HepG2 (cell line): Measurements from ENCODE around the gene TMEM151A. TPM values are rescaled to one million over a fixed set of nuclear protein-coding genes. Genes with fewer than 3 reads are reported as not detected.

ENCODE experiments used
- BCL6 ChIP-seq: IDR thresholded peaks from 2 replicates; pipeline ENCODE4 v1.6.1; 2016; ENCODE audit warnings: missing genetic modification reagents, missing compliant biosample characterization
- DNMT3B ChIP-seq: conservative IDR thresholded peaks from 2 replicates; pipeline ENCODE4 v1.6.1; 2016; ENCODE audit warnings: missing biosample characterization, control low read depth
- EED ChIP-seq: sonication (generic); formaldehyde crosslinking; IDR thresholded peaks from 2 replicates; pipeline ENCODE4 v1.5.0; 2020; ENCODE audit warnings: mild to moderate bottlenecking, missing genetic modification reagents
- FOXK2 ChIP-seq: fragments of 450-650 bp; IDR thresholded peaks from 2 replicates; pipeline ENCODE4 v1.6.1; 2016
- HNF4A ChIP-seq: sonication (generic); formaldehyde crosslinking; IDR thresholded peaks from 2 replicates; pipeline ENCODE4 v1.4.0; 2020; ENCODE audit warnings: missing genetic modification reagents
- JUND ChIP-seq: sonication (generic); formaldehyde crosslinking; IDR thresholded peaks from 2 replicates; pipeline ENCODE4 v1.8.0; 2022; ENCODE audit warnings: mild to moderate bottlenecking, missing genetic modification reagents
- KMT2A ChIP-seq: sonication (generic); formaldehyde crosslinking; IDR thresholded peaks from 2 replicates; pipeline ENCODE4 v1.4.0; 2020; ENCODE audit warnings: missing genetic modification reagents
- MAFF ChIP-seq: IDR thresholded peaks from 2 replicates; pipeline ENCODE4 v1.6.1; 2011; ENCODE audit warnings: low read depth, low read length, improper control_type of control experiment
- MED1 ChIP-seq: sonication (generic); formaldehyde crosslinking; IDR thresholded peaks from 2 replicates; pipeline ENCODE4 v1.4.0; 2020; ENCODE audit warnings: missing genetic modification reagents
- NCOA1 ChIP-seq: sonication (generic); formaldehyde crosslinking; IDR thresholded peaks from 2 replicates; pipeline ENCODE4 v1.9.0; 2021; ENCODE audit warnings: missing genetic modification reagents
- NCOR1 ChIP-seq: fragments of 200-600 bp; sonication (generic); IDR thresholded peaks from 2 replicates; pipeline ENCODE4 v1.7.0; 2017; ENCODE audit warnings: antibody characterized with exemption, low read length, borderline replicate concordance
- SIN3B ChIP-seq: fragments of 150-350 bp; IDR thresholded peaks from 2 replicates; pipeline ENCODE4 v1.6.1; 2014; ENCODE audit warnings: low read length
- SYNCRIP ChIP-seq: fragments of 200-400 bp; formaldehyde crosslinking; IDR thresholded peaks from 2 replicates; pipeline ENCODE4 v1.6.1; 2018; ENCODE audit warnings: mild to moderate bottlenecking, low read depth, low read length; ENCODE audit not compliant: insufficient read depth
- ZFX ChIP-seq: sonication (generic); formaldehyde crosslinking; IDR thresholded peaks from 2 replicates; pipeline ENCODE4 v1.4.0; 2020; ENCODE audit warnings: mild to moderate bottlenecking, low read depth, missing genetic modification reagents, moderate library complexity
- ZMAT3 ChIP-seq: sonication (generic); formaldehyde crosslinking; conservative IDR thresholded peaks from 2 replicates; pipeline ENCODE4 v1.7.0; 2021; ENCODE audit warnings: missing genetic modification reagents
- ZNF121 ChIP-seq: sonication (generic); formaldehyde crosslinking; IDR thresholded peaks from 2 replicates; pipeline ENCODE4 v1.5.0; 2020; ENCODE audit warnings: mild to moderate bottlenecking, missing genetic modification reagents
- ZNF296 ChIP-seq: sonication (generic); formaldehyde crosslinking; conservative IDR thresholded peaks from 2 replicates; pipeline ENCODE4 v1.5.0; 2020; ENCODE audit warnings: mild to moderate bottlenecking, missing genetic modification reagents
- ZNF543 ChIP-seq: sonication (generic); formaldehyde crosslinking; IDR thresholded peaks from 2 replicates; pipeline ENCODE4 v1.4.0; 2020; ENCODE audit warnings: mild to moderate bottlenecking, missing genetic modification reagents
- ZNF550 ChIP-seq: sonication (generic); formaldehyde crosslinking; IDR thresholded peaks from 2 replicates; pipeline ENCODE4 v1.4.0; 2020; ENCODE audit warnings: mild to moderate bottlenecking, missing genetic modification reagents, borderline replicate concordance
- ZNF563 ChIP-seq: sonication (generic); formaldehyde crosslinking; IDR thresholded peaks from 2 replicates; pipeline ENCODE4 v1.8.0; 2022; ENCODE audit warnings: mild to moderate bottlenecking, moderate library complexity, missing genetic modification reagents
- ZNF614 ChIP-seq: IDR thresholded peaks from 2 replicates; pipeline ENCODE4 v1.6.1; 2018; ENCODE audit warnings: missing biosample characterization, missing genetic modification reagents, inconsistent platforms, borderline replicate concordance
- polyA plus RNA-seq, 8 experiments: library from polyadenylated mRNA; depleted of rRNA in 3 of 8; stranded (reverse) in 7 of 8; unstranded in 1 of 8; fragments of >200 nt; fragmentation: Illumina TruSeq in 4 of 8; extraction: Trizol in 4 of 8; gene quantifications; 2 replicates each; pipeline versions ENCODE4 v1.2.1 to v1.2.3, GENCODE V29; 2011 to 2016; ENCODE audit warnings: low read depth in 4 of 8, missing spikeins in 1 of 8, mixed read lengths in 1 of 8; ENCODE audit not compliant: insufficient read depth in 1 of 8
- total RNA-seq, 5 experiments: library from RNA; depleted of rRNA; stranded (reverse); fragments of >200 nt; fragmentation: Illumina TruSeq; extraction: Trizol; gene quantifications; 2 replicates each; pipeline ENCODE4 v1.2.3, GENCODE V29; 2016; ENCODE audit warnings: low read depth in 1 of 5
- TF ChIP-seq, protein P1 (sequence below): sonication (generic); formaldehyde crosslinking; IDR thresholded peaks from 2 replicates; pipeline ENCODE4 v1.9.0; 2022; ENCODE audit warnings: low read depth, missing genetic modification reagents
- TF ChIP-seq, protein P2 (sequence below): sonication (generic); formaldehyde crosslinking; IDR thresholded peaks from 2 replicates; pipeline ENCODE4 v1.8.1; 2023; ENCODE audit warnings: mild to moderate bottlenecking, missing genetic modification reagents, borderline replicate concordance
- TF ChIP-seq, protein P3 (sequence below): sonication (generic); formaldehyde crosslinking; IDR thresholded peaks from 2 replicates; pipeline ENCODE4 v1.4.0; 2020; ENCODE audit warnings: missing genetic modification reagents, mild to moderate bottlenecking, borderline replicate concordance
- TF ChIP-seq, protein P4 (sequence below): sonication (generic); formaldehyde crosslinking; IDR thresholded peaks from 2 replicates; pipeline ENCODE4 v1.5.1; 2020; ENCODE audit warnings: missing genetic modification reagents, mild to moderate bottlenecking, borderline replicate concordance

The TMEM151A gene
- total and polyA plus RNA-seq, 2 of the 13 experiments (the other 11 are each of a cell fraction or from before 2014, with no cell fraction given): 0.18 to 0.33 TPM

DNA sequence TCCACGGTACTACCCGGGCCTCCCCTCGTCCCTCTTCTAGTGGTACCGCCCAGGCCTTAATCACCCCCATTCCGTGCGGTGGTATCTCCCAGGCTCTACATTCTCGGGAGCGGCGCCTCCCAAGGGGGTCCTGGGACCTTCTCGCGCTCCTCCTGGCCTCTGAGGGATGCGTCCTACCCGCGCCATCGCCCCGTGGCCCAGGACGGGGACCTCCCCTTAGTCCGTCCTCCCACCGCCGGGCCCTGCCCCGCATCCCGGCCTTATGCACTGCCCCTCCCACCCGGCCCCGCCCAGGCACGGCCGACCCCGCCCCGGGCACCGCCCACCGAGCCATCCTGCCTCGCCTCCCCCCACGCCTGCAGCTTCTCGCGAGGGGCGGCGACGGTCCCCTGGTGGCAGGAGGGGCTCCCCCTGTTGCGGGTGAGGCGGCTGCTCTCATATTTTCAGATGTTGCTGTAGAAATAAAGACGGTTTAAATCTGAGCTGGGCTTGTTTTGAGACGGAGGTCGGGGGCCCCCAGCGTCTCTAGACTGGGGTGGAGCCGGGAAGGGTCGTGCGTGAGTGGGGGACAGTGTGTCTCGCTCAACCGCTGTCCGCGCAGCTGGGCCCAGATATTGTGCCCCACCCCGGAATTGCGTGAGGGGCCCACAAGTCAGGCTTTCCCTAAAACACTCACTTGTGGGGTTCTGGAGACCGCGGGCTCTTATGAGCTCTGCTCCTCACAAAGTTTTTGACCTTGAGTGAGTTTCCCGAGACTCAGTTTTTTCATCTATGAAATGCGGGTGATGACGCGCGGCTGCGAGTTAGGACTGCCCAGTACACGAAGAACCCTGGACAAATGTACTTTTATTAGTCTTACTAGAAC is 24.1 kb upstream of the TMEM151A start (continued):
- TF ChIP-seq, protein P1, sequence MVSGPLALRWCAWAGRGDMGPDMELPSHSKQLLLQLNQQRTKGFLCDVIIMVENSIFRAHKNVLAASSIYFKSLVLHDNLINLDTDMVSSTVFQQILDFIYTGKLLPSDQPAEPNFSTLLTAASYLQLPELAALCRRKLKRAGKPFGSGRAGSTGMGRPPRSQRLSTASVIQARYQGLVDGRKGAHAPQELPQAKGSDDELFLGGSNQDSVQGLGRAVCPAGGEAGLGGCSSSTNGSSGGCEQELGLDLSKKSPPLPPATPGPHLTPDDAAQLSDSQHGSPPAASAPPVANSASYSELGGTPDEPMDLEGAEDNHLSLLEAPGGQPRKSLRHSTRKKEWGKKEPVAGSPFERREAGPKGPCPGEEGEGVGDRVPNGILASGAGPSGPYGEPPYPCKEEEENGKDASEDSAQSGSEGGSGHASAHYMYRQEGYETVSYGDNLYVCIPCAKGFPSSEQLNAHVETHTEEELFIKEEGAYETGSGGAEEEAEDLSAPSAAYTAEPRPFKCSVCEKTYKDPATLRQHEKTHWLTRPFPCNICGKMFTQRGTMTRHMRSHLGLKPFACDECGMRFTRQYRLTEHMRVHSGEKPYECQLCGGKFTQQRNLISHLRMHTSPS (CRISPR knock-in tag): no peak
- TF ChIP-seq ZMAT3 (no peak), ZNF296 (CRISPR knock-in tag) (no peak), MAFF (no peak), MED1 (CRISPR knock-in tag) (no peak), ZNF563 (CRISPR knock-in tag) (no peak), ZNF121 (CRISPR knock-in tag) (no peak), NCOR1 (no peak), SIN3B (no peak), DNMT3B (CRISPR knock-in tag) (no peak), ZFX (peak; percentile 73), ZNF614 (CRISPR knock-in tag) (no peak), EED (CRISPR knock-in tag) (0 out of 2 replicates have a peak, but pooled peaks have one; percentile 5), HNF4A (CRISPR knock-in tag) (no peak), SYNCRIP (no peak), BCL6 (CRISPR knock-in tag) (no peak), ZNF550 (CRISPR knock-in tag) (no peak), KMT2A (no peak), ZNF543 (CRISPR knock-in tag) (peak; percentile 55; the same call in 1 of the 2 replicates), NCOA1 (CRISPR knock-in tag) (no peak), FOXK2 (no peak), JUND (CRISPR knock-in tag) (no peak)
- TF ChIP-seq, protein P2, sequence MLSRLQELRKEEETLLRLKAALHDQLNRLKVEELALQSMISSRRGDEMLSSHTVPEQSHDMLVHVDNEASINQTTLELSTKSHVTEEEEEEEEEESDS (CRISPR knock-in tag): no peak
- TF ChIP-seq, protein P3, sequence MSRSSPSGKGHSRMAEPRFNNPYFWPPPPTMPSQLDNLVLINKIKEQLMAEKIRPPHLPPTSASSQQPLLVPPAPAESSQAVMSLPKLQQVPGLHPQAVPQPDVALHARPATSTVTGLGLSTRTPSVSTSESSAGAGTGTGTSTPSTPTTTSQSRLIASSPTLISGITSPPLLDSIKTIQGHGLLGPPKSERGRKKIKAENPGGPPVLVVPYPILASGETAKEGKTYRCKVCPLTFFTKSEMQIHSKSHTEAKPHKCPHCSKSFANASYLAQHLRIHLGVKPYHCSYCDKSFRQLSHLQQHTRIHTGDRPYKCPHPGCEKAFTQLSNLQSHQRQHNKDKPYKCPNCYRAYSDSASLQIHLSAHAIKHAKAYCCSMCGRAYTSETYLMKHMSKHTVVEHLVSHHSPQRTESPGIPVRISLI: no peak
- TF ChIP-seq, protein P4, sequence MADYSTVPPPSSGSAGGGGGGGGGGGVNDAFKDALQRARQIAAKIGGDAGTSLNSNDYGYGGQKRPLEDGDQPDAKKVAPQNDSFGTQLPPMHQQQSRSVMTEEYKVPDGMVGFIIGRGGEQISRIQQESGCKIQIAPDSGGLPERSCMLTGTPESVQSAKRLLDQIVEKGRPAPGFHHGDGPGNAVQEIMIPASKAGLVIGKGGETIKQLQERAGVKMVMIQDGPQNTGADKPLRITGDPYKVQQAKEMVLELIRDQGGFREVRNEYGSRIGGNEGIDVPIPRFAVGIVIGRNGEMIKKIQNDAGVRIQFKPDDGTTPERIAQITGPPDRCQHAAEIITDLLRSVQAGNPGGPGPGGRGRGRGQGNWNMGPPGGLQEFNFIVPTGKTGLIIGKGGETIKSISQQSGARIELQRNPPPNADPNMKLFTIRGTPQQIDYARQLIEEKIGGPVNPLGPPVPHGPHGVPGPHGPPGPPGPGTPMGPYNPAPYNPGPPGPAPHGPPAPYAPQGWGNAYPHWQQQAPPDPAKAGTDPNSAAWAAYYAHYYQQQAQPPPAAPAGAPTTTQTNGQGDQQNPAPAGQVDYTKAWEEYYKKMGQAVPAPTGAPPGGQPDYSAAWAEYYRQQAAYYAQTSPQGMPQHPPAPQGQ: no peak
